GM18861 (cell line): ENCODE results near the gene RNF175.

ENCODE experiments used
- ATAC-seq: cut with Tn5 transposase; IDR thresholded peaks from one replicate; pipeline ENCODE4 v1.9.1; 2021; ENCODE audit not compliant: unreplicated experiment

The RNF175 gene

DNA sequence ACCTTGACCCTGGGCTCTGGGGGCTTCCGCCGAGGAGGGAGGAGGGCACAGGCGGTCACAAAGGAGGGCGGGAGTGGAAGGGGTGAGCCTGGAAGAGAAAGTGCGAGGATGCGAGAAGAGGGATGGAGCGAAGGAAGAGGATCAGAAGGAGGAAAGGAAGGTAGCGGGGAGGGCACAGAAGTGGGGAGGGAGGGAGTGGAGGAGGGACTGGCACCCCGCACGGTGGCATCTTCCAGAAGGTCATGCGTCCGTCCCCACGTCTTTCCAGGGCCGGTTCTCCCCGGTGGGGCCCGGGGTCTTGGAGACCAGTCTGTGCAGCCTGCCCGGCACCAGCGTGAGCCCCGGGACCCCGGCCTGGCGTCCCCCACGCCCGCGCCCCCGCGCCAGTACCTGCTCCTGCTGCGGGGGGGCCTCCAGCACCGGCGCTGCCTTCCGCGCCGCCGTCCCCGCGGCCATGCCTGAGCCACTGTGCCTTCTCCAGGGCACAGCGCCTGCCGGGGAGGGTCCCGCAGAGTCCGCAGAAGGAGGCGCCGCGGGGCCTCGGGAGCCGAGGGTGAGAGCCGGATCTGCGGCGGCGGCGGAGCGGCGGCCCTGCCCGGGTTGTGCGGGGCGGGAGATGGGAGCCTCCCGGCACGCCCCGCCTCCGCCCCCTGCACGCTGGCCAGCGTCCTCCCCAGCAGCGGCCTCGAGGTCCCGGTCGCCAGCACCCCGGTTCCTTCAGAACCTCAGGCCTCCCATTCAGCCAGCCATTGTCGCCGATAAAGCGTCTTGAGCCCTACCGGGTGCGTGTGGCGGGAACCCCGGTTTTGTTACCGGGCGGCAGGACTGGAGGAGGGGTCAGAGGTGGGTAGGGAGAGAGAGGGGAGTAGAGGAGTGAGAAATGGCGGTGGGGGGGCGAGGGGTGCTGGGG lies at the start of gene RNF175:
TSS of gene RNF175 (minus strand) at position 618 of the 910 bp plus-strand sequence. CDS start at position 456, 162 bp downstream.
- ATAC-seq = no peak

DNA sequence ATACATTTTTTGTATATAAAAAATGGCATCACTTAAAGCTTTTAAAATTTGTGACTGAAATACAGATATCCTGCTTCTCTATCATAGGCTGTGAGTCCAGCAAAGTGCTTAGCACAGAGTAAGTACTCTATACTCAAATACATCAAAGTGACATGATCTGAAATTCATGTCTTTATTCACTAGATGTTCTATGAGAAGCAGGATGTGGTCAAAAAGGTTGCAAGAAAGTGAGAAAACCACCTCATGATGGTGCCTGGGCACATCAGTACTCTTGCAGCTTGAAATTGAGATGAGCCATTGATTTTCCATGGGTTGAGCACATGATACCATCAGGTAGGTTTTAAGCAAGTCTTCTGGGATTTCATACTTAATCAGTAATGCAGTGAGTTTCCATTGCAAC lies 49.5 kb upstream of the RNF175 start:
- peak; percentile 83 for ATAC-seq

DNA sequence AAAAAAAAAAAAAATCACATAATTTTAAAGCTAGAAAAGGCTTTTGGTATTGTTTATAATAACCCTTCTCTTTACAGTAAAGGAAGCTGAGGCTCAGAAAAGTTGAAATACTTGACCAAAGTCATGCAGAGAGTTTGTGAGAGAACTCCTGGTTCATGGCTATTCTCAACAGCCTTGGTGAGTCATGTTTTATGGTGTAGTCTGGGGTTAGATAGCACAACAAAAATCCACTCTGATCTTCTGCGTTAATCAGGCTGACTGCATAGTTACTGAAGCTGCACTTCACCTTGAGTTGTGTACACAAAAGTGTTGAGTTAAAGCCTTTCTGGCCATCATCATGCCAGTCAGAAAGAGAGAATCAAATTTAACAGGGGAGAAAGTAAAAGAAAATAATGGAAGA lies 48.4 kb upstream of the RNF175 start:
- no peak for ATAC-seq

DNA sequence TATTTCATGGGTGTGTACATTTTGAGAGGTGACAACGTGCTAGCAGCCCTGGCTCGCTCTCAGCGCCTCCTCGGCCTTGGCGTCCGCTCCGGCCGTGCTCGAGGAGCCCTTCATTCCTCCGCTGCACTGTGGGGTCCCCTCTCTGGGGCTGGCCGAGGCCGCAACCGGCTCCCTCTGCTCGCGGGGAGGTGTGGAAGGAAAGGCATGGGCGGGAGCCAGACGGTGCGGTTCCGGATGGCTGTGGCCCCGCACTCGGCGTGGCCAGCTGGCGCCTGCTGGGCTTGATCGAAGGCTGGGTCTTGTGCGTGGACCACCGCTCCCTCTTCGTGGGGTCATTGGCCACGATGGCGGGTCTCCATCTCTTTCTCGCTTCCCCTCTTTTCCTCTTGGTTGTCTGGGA lies 46.2 kb upstream of the RNF175 start:
- no peak for ATAC-seq

DNA sequence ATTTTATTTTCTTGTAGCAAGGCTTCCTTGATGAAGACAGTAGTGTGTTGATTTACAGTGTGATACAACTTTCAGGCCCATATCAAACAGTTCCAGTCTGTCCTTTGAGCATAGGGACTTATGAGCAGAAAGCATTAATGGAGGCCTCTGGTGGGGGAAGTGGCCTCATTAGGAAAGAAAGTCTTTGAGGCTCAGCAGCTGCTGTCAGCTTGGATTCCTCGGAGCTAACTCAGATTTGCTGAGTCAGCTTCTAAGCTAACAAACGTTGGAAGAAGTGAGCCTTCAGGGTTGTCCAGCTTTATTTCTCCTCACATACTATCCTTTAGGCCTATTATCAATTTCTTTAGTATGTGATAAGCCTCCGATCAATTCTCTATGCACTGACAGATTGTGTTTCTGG lies 44.9 kb upstream of the RNF175 start:
- ATAC-seq = no peak

DNA sequence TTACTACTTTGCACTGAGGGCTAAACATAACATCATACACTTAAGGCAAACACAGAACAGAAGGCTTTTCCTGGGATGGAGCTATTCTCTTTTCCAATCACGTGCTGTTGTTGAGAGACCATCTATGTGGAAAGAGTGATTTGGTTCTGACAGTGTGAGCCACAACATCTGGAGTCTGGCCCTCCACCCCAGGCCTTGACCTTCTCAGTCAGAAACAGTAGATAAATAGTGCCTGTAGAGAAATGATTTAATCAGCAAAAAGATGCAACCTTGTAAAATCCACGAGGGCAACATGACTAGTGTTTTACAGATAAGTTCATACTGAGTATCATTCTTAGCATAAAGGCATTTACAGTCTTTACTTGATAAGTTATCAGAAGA lies 39.9 kb upstream of the RNF175 start:
- no peak for ATAC-seq

DNA sequence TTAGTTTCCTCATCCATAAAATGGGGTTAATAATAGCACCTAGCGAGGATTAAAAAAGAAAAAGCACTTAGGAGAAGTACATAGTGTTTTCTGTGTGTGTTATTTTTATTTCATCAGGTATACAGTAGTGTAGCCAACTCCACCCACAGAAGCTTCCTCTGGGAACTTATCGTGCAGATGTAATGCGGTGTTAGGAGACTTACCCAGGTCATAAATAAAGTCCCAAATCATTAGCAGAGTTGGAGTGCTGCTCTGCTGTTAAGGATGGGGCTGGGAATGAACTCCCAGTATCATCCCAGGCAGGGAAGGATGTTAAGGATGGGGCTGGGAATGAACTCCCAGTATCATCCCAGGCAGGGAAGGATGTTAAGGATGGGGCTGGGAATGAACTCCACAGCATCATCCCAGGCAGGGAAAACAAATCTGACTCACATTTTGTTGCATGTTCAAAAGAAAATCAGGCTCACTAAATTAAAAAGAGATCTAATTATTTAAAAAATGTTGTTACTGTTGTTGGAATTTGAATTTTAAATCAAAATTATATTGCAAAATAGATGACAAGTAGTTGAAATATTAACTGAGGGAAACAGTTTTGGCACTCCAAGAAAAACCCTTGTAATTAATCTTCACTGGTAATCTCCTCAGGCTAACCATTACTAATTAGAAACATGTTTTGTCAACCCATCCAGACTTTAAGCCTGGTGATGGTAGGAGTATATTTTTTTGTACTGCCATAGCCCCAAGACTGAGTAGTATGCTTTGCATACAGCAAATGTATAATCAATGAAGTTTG lies 39.3 kb upstream of the RNF175 start:
- ATAC-seq = no peak

DNA sequence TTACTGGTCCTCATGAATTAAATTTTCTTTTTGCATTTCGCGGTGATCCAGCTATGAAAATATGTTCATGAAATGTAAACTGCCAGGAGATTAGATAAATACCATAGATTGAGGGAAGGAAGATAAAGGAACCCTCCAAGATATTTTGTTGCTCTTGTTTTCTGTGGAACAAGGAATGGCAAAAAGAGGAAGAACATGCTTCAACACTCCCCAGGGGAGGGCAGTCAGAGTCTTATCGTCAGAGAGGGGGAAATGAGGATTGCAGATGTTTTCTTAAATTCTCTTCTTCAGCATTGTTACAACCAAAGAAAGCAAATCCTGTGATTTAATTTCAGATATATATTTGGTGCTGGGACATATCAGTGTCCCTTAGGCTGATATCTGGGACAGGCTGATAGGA lies 38.6 kb upstream of the RNF175 start:
- no peak for ATAC-seq

DNA sequence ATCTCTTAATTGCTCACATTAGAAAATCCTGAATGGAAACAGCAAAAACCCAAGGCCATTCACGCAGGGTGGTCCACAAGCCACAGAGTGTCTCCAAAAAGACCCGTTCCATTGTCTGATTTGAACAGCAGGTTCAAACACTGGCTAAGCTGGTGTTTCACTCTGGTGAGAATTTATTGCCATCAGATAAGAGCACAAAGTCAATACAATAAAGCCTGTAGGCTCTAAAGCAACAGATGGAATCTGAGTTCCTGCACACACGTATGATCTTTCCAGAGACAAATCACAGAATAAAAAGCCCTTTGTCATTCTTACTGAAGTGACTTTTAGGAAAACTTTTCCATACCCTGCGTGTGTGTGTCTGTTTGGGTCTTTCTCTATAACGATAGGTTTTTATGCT lies 34.2 kb upstream of the RNF175 start:
- no peak for ATAC-seq

DNA sequence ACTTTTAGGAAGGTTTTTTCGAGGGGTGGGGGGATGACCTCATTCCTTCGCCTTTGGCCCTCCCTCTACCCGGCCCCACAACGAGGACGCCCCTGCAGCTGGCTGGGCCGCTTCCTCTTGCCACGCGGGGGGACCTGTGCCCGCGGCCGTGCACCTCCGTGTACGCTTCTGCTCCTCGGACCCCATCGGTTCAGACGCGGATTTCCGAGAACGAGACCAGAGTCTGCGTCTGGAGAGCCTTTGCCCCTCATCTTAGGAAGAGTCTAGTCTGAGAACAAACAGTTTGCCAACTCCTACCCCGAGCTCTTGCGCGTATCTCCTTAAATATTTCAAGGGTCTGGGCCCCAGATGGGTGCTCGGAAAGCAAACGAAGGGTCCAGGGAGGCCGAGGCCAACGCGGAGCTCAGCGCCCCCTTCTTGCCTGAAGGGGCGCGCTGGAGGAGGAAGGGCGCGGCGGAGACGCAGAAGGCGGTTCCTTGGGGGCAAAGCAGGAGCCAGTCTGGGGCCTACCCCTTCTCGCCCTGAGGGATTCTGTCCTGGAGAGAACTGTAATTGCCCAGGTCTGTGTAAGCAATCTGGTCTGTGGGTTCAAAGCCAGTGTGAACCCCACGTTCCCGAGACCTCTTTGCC lies 32.9 kb upstream of the RNF175 start:
- no peak for ATAC-seq

DNA sequence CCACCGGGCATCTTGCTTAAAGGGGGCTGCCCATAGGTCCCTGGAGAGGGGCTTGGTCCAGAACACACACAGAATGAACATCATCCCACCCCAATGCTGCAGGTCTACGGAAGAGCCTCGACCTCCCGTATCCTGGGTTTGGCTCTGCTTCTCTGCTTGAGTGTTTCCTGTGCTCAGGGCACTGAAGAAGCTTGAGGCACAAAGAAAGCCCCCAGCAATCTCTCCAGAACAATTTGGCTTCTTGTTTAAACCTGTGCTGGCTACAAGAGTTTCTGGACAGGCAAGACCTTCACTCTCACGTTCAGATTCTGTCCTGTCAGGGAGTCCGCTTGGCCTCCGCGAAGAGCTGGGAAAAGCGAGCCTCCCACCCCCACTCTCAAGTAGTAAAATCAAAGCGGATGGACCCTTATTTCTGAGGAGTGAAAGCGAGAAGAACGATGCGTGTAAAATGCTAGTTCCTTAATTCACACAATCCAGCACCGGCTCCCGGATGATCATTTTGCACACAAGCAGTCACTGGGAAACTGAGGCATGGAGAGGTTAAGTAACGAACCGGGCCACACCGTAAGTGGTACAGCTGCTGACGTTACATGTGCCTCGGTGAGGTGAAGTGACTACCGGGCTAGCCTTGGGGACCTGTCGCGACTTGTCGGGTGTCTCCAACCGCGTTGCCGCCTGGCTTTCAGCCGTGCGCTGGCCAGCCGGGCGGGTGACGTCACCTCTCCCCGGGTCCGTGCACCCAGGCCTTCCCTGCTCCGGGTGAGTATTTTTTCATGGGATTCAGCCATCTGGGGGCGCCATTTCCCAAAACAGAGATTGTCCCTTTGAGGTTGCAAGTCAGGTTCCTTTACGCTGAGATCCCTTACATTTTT lies 32.2 kb upstream of the RNF175 start:
- ATAC-seq = no peak

DNA sequence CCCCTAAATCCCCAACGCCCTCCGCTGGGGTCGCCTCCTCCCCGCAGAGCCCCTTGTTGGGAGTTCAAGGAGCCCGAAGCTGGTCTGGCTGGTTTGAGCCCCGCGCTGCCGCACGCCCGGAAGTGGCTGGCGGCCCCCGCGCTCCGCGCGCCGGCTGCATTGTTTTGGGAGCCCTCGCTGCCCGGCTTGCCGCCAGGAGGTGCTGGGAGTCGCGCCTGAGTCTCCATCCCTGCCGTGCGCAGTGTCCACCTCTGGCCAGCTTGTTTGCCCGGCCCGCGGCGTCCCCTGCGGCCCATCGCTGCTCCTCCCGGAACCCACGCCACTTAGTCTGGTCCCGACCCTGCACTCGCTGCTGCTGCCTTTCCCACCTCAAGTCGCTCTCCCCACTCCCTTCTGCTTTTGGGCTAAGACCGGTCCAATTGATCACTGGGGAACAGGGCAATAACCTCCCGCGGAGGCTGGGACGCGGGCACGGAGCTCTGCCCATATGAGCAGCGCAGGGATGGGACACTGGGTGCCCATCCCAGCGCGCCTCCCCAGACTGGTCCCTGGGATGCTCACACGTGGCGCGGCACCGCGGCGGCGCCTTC lies 31.2 kb upstream of the RNF175 start:
- no peak for ATAC-seq

DNA sequence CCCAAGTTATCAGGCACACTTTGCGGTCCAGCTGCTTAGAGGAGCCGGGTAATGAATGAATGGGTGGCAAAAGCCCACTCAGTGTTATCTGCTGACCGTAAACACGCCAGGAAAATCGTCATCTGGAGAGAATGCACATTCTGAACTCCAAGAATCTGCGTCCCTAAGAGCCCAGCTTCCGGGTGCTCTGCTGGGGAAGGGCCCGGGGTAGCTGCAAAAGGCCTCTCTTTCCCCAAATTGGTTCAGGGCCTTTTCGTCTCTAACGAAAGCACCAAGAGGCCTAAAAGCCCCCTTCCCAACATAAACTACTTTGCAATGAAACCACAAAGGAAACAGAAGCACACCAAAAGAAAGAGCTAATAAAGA lies 30.7 kb upstream of the RNF175 start:
- no peak for ATAC-seq

DNA sequence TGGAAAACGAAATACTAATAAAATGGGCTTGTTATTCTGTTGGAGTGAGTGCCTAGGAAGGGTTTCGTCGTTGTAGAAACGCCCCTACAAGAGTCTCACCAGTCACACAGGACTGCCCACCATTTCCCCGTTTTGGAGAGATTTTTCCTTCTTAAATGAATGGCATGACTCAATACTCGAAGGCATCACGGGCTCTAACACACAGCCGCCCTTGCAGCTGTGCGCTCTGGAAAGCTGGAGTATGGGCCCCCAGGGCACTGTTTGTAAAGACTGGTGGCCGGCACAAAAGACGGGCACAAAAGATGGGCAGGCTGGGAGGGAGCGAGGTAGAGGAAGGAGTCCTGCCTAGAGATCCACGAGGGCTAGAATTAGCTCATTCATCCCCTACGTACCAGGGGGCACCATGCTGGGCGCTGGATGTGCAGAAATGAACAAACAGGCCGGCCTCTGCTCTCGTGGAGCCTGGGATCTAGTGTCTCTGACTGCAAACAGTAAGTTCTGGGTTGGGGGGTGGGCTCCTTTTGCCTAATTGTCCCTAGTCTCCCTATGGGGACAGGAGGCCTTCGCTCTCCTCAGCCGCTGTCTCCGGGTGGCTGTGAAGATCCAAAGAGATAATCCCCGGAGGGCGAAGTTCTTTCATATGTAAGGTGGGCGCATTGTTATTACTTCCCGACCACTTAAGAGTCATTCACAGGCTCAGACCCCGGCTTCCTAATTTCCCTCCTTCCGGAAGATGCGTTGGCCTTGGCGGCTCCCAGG lies 30.1 kb upstream of the RNF175 start:
- no peak for ATAC-seq

DNA sequence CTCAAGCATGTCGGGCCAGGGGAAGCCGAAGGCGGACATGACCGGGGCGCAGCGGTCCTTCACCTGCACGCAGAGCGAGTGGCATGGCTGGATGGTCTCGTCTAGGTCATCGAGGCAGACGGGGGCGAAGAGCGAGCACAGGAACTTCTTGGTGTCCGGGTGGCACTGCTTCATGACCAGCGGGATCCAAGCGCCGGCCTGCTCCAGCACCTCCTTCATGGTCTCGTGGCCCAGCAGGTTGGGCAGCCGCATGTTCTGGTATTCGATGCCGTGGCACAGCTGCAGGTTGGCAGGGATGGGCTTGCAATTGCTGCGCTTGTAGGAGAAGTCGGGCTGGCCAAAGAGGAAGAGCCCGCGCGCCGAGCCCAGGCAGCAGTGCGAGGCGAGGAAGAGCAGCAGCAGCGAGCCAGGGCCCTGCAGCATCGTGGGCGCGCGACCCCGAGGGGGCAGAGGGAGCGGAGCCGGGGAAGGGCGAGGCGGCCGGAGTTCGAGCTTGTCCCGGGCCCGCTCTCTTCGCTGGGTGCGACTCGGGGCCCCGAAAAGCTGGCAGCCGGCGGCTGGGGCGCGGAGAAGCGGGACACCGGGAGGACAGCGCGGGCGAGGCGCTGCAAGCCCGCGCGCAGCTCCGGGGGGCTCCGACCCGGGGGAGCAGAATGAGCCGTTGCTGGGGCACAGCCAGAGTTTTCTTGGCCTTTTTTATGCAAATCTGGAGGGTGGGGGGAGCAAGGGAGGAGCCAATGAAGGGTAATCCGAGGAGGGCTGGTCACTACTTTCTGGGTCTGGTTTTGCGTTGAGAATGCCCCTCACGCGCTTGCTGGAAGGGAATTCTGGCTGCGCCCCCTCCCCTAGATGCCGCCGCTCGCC lies 28.8 kb upstream of the RNF175 start, which contains the start of gene SFRP2:
TSS of gene SFRP2 (minus strand) at position 671 of the 864 bp plus-strand sequence. CDS start at position 423, 248 bp downstream.
- no peak for ATAC-seq

DNA sequence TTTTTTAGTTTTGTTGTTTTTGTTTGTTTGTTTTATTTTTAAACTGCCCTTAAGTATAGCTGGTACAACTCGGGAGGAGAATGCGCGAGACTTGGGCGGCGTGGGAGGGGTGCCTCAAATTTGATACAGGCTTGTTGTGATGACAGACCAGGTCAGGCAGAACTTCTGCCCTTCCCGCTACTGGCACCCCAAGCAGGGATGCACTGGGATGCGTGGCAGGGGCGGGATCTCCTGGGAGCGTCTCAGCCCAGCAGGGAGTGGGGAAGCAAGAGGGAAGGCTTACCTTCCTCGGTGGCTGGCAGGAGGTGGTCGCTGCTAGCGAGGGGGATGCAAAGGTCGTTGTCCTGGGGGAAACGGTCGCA lies 28.2 kb upstream of the RNF175 start:
- no peak for ATAC-seq

DNA sequence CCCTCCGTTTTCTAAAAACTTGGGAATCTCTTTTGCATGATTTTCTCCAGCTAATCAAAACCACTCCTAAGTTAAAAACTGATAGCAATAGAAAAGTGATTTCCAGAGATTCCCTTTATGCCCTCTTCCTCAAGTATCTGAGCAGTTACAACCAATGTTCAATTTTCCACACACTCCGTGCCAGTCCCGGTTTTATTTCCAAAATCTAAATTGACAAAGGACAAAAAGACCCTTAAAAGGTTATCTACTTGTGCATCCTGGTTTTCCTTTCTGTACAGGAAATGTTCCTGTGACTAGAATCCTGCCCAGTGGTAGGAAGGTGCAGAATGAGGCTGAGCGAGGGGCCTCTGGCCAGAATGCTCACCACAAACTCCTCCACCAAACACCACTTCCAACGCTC lies 27.8 kb upstream of the RNF175 start:
- ATAC-seq = no peak

DNA sequence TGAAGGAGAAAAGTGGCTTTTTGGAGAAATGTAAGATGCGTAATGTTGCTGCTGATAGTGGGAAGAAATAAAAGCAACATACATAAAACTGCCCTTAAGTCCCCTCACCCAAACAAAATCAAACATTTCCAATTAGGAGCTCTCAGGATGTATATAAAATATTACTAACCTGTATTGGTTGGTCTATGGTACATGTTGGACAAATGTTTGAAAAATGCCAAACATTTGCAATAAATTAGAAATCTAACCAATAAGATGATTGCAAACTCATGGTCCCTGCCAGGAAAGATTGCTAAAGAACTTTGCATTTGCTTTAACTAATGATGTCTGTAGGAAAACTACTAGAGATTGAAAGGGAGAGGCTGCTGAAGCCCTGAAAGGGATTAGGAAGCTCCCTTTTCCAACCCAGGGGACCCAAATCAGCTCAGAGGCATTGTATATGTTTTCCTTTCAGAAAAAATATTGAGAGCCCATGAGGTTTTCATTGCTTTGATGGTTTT lies 27.3 kb upstream of the RNF175 start:
- no peak for ATAC-seq
